ENCODE measurements around the gene POTEF.
"Not testable (repeated sequence)": the region's sequence is repeated elsewhere in the genome, so short reads cannot be mapped to it uniquely, and the experiment has no call there.

The POTEF gene

DNA sequence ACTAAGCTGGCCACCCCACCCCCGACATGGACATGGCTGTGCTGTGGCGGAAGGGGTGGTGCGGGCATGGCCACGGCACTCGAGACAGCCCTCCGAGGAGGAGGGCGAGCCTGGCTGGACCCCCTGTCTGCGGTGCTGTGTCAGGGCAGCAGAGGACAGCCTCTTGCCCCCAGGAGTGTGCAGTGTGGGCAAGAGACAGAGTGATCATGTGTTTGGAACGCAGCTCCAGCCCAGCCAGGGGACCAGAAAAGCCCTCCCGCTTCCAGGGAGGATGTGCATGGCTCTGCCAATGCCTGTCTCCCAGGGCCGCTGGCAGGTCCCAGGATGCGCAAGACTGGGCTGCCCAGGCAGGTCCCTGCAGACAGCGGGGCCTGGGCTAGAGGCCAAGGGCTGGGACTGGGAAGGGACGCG lies 9.8 kb upstream of the POTEF start:
- not testable (repeated sequence) for DNase-seq (ENCODE audit: low read depth in 2 of 2); H3K4me3 ChIP-seq (replicated peaks in 1 of 2; ENCODE audit: low read depth in 2 of 2, low read length in 2 of 2)

DNA sequence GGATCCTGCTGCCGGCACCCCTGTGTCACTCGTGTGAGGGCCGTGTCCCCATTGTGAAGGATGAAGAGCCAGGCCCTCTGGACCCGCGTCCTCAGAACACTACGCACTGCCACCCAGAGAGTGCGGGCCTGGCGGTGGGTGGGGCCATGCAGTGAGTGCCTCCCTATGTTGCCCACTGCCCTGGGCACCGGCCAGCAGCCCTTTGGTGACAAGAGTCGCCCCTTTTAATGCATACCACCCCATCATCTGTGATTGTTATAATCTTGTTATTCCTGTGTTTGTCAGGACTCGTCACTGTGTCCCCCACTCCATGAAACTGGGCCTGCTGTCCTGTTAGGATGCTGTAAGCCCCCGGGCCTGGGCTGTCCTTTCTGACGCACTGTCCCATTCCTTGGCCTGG lies 9.3 kb upstream of the POTEF start:
- not testable (repeated sequence) for DNase-seq (ENCODE audit: low read depth in 2 of 2); H3K4me3 ChIP-seq (replicated peaks in 1 of 2; ENCODE audit: low read depth in 2 of 2, low read length in 2 of 2)

DNA sequence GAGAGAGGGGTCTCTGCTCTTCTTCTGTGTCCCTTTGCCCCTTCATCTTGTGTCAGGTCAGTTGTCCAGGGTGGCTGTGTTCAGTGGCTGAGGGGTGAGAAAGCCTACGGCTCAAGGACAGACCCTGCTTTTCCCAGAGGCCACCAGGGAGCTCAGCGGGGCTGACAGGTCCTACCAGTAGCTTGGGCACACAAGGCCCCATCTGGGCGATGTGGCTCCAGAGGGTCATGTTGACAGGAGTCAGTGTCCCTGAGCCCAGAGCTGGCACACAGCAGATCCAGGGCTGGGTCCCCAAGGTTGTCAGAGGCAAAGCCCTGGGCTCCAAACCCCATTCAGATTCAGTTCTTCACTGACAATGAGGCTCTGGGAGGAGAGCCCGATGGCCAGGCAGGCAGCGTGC lies 8.1 kb upstream of the POTEF start:
- H3K4me3 ChIP-seq (replicated peaks in 1 of 2; ENCODE audit: low read depth in 2 of 2, low read length in 2 of 2); DNase-seq (ENCODE audit: low read depth in 2 of 2): not testable (repeated sequence)

DNA sequence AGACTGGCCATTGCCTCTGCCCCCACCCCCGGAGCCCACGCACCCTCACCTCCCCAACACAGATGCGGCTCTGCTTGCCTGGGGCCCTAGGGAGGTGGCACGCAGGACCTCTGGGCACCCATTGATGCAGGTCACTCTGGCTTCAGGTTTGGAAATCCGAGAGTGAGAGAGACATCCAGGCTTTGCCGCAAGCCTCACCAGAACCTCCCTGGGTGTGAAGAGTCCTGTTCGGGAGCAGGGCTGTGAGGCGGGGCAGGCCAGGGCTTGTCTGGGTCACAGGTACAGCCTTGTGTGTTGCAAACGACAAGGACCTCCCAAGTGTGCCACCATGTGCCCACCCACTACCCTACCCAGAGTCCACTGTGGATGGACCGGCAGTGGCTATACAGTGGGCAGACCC lies 7.5 kb upstream of the POTEF start:
- not testable (repeated sequence) for H3K4me3 ChIP-seq (replicated peaks in 1 of 2; ENCODE audit: low read depth in 2 of 2, low read length in 2 of 2); DNase-seq (ENCODE audit: low read depth in 2 of 2)

DNA sequence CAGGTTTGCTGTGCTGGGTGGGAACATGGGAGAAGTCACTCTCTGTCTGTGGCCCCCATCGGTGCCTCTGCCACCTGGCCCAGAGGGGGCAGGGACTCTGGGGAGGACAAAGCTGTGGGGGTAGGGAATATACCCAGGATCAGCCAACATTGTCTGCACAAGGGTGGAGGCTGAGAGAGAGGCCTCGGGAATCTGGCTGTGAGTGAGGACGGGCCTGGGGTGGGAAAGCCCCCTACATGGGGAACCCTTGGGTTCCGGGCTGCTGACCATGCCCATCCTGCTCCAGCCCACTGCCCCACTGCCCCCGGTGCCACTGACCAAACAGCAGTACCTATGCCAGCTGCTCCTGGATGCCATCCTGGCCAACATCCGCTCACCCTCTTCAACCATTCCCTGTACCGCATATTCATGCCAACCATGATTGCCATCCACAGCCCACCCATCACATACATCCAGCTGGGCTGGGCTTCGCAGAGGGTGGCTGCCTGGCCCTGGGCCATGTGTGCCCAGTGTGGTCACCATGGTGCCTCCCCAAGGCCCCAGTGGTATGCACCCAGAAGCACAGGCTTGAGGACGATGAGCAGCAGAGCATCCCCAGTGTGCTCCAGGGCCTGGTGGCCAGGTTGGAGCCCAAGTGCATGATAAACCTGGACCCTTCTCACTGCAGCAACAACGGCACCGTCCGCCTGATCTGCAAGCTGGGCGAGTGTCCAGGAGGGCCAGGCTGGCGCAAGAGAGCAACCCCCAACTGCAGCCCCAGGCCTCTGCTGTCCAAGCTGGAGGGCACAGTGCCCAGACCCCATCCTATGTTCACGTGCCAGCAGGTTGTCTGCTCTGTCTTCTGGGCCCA lies 6.9 kb upstream of the POTEF start:
- TF ChIP-seq, protein P1, sequence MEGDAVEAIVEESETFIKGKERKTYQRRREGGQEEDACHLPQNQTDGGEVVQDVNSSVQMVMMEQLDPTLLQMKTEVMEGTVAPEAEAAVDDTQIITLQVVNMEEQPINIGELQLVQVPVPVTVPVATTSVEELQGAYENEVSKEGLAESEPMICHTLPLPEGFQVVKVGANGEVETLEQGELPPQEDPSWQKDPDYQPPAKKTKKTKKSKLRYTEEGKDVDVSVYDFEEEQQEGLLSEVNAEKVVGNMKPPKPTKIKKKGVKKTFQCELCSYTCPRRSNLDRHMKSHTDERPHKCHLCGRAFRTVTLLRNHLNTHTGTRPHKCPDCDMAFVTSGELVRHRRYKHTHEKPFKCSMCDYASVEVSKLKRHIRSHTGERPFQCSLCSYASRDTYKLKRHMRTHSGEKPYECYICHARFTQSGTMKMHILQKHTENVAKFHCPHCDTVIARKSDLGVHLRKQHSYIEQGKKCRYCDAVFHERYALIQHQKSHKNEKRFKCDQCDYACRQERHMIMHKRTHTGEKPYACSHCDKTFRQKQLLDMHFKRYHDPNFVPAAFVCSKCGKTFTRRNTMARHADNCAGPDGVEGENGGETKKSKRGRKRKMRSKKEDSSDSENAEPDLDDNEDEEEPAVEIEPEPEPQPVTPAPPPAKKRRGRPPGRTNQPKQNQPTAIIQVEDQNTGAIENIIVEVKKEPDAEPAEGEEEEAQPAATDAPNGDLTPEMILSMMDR (IDR thresholded peaks at IDR 0.05; ENCODE audit: low read depth, low read length): no peak
- no peak for DNase-seq (ENCODE audit: low read depth in 2 of 2)
- H3K4me3 ChIP-seq (replicated peaks in 1 of 2; ENCODE audit: low read depth in 2 of 2, low read length in 2 of 2): no peak overlapping the region

DNA sequence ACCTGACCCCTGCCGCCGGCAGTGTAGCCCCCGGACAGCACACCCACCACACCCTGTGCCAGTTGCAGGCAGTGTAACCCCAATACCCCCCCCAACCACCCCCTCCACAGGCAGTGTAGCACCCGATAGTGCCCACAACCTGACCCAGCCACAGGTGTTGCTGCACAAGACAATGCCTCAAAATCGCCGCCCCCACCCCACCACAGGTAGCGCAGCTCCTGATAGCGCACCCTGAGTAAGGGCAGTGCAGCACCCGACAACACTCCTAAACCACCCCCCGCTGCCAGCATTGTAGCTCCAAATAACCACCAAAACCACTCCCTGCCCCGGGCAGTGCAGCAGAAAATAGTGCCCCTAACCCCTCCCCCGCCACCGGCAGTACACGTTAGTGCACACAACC lies 558 bp downstream of the POTEF start:
- not testable (repeated sequence) for DNase-seq (ENCODE audit: low read depth in 2 of 2); H3K4me3 ChIP-seq (replicated peaks in 1 of 2; ENCODE audit: low read depth in 2 of 2, low read length in 2 of 2)

DNA sequence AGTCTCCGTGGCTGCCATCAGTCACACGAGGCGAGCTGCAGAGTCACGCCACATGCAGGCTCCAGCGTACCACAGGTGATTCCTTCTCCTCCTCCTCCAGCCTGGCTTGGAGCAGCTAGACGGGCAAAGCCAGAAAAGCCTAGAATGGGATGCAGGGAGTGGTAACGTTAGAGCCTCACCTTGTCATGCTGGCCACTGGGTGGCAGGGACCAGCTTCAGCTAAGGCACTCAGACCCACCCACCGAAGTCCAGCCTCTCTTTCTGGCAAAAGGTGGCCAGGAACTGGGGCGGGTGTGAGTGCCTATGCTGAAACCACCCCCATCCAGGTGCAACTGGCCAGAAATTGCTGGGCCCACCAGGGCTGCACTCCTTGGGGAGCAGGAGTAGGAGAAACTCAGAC lies 1.3 kb downstream of the POTEF start:
- not testable (repeated sequence) for H3K4me3 ChIP-seq (replicated peaks in 1 of 2; ENCODE audit: low read depth in 2 of 2, low read length in 2 of 2); DNase-seq (ENCODE audit: low read depth in 2 of 2)

DNA sequence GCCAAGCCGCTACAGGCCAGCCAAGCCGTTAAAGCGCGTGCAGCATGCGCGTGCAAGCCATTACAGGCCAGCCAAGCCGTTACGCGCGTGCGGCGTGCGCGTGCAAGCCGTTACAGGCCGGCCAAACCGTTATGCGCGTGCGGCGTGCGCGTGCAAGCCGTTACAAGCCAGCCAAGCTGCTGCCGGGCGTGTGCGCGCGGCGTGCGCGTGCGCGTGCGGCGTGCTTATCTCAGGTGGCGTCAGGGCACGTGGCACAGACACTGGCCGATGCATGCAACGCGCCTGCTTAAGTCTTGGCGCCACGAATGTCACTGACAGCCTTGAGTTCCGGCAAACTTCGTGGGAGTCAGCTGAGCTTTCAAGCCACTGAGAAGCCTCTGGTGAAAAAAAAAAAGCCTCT lies 8.1 kb downstream of the POTEF start:
- not testable (repeated sequence) for DNase-seq (ENCODE audit: low read depth in 2 of 2); H3K4me3 ChIP-seq (replicated peaks in 1 of 2; ENCODE audit: low read depth in 2 of 2, low read length in 2 of 2)

DNA sequence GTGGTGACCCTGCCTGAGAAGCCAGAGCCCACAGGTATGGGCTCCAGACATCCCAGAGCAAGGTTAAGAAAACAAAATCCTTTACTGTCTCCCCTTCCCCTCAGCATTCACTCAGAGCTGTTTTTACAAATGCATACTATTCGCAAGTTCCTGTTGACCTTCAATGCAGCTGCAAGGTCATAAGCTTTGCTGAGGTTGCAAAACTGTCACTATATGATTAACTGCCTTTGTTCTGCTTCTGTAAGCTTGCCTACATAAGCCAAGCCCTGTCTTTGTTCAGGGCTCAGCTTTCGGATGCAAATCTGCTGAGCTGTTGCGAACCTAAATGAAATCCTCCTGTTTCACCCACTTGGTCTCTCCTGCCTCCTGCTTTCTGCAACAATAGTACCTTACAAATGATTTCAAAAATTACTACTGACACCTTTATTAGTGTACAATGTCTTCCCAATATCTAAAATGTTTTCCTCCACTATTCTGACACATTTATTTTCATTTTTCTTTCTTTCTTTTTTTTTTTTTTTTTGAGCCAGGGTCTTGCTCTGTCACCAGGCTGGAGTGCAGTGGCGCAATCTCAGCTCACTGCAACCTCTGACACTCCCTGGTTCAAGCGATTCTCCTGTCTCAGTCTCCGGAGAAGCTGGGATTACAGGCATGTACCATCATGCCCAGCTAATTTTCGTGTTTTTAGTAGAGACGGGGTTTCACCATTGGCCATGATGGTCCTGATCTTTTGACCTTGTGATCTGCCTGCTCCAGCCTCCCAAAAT lies 26.2 kb downstream of the POTEF start:
- not testable (repeated sequence) for H3K4me3 ChIP-seq (replicated peaks in 1 of 2; ENCODE audit: low read depth in 2 of 2, low read length in 2 of 2)
- peak in 1 of 2 donors; percentile 0 for DNase-seq (ENCODE audit: low read depth in 2 of 2)

DNA sequence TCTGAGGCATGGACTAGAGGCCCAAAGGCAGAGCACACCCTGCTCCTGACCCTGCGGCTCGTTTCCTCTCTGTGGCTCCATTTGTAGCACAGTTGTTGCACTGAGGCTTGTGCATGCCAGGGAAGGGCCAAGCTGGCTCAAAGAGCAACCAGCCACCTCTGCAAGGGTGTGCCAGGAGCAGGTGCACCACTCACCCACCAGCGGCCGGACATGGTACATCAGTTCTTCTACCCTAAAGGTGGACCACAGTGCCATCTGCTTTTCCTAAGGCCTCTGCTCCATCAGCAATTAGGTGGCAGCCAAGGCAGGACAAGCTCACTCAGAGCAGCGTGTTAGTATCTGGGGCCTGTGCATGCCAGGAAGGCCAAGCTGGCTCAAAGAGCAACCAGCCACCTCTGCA lies 66.4 kb downstream of the POTEF start:
- not testable (repeated sequence) for DNase-seq (ENCODE audit: low read depth in 2 of 2); H3K4me3 ChIP-seq (replicated peaks in 1 of 2; ENCODE audit: low read depth in 2 of 2, low read length in 2 of 2)

DNA sequence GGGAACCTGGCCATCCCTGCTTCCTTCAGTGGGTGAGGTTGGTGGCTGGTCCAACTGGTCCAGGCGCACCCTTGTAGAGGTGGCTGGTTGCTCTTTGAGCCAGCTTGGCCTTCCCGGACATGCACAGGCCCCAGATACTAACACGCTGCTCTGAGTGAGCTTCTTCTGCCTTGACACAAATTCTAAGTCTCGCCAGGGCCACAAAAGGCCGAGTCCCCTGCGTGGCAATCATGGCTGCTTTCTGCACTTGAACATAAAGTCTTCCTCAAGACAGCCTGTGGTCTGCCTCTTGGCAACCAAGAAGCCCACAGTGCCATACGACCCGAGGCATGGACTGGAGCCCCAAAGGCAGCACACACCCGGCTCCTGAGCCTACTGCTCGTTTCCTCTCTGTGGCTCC lies 69.0 kb downstream of the POTEF start:
- DNase-seq (ENCODE audit: low read depth in 2 of 2); H3K4me3 ChIP-seq (replicated peaks in 1 of 2; ENCODE audit: low read depth in 2 of 2, low read length in 2 of 2): not testable (repeated sequence)

DNA sequence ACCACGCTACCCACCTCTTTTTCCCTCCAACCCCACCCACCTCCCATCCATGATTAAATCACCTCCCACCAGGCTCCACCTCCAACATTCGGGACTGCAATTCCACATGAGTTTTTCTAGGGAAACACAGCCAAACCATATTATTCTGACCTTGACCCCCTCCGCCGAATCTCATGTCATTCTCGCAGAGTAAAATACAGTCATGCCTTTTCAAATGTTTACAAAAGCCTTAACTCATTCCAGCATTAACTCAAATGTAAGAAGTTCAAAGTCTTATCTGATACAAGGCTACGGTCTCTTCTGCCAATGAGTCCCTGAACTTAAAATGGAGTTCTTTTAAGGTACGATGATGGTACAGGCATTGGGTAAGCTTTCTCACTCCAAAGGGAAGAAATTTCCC lies 72.7 kb downstream of the POTEF start:
- DNase-seq (ENCODE audit: low read depth in 2 of 2); H3K4me3 ChIP-seq (replicated peaks in 1 of 2; ENCODE audit: low read depth in 2 of 2, low read length in 2 of 2): not testable (repeated sequence)

DNA sequence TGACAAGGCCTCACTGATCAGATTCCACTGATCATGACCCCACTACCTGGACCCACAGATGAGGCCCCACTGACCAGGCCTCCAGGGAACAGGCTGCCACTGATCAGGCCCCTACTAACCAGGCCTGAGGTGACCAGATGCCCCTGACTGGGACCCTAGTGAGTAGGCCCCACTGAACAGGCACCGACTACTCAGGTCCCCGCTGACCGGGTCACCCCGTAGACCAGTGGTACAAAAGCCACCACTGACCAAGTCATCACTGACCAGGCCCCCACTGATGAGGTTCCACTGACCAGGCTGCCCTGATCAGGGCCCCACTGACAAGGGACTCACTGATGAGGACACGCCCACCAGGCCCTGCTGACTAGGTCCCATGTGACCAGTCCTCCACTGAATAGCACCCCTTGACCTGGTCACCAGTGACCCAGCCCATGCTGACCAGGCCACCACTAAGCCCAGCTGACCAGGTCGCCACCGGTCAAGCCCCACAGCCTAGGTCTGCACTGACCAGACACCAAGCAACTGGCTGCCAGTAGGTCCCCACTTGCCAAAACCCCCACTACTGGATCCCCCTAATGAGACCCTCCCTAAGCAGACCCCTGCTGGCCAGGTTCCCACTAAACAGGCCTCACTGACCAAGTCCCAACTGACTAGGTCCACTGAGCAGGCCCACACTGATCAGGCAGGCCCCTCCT lies 75.7 kb downstream of the POTEF start:
- DNase-seq (ENCODE audit: low read depth in 2 of 2); H3K4me3 ChIP-seq (replicated peaks in 1 of 2; ENCODE audit: low read depth in 2 of 2, low read length in 2 of 2): not testable (repeated sequence)

DNA sequence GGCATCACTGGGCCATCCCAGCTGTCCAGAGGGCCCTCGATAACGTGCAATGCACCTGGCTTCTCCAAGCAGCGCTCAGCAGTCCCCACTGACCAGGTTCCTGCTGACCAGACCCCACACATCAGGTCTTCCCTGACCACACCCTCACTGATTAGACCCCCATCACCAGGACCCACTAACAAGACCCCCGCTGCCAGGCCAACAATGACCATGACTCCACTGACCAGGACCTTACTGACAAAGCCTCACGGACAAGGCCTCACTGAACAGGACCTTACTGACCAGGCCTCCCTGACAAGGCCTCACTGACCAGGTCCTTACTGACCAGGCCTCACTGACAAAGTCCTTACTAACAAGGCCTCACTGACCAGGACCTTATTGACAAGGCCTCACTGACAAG lies 76.6 kb downstream of the POTEF start:
- H3K4me3 ChIP-seq (replicated peaks in 1 of 2; ENCODE audit: low read depth in 2 of 2, low read length in 2 of 2); DNase-seq (ENCODE audit: low read depth in 2 of 2): not testable (repeated sequence)

DNA sequence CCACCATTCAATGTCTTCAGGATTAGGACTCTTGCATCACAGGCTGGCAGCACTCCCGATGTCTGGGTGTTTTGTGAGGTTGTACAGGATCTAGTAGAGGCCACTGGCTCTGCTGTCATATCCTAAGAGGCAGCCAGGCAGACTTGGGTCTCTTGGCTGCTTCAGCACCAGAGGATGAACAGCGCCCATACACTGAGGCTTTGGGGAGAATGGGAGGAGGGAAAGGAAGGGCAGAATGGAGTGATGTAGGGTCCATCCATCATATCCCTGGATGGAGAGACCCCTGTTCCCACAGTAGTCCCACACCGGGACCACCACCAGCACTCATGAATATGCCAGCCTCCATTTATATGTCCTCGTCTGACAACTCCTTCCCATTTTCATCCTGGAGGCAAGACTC lies 80.6 kb downstream of the POTEF start:
- not testable (repeated sequence) for H3K4me3 ChIP-seq (replicated peaks in 1 of 2; ENCODE audit: low read depth in 2 of 2, low read length in 2 of 2); DNase-seq (ENCODE audit: low read depth in 2 of 2)

DNA sequence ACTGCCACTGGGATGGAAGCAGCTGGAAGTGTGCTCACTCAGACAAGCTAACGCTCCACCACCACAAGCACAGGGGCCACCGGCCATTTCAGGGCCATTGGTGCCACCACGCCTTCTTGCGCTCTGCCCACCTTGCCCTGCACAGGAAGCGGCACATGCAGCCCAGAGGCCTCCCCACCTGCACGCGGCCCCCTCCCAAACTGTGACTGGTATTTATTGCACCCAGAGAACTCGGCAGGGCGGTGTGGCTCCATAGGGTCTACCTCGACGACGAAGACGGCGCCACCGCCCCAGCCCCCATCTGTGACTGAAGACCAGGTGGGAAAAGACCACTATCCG lies 90.8 kb downstream of the POTEF start:
- not testable (repeated sequence) for H3K4me3 ChIP-seq (replicated peaks in 1 of 2; ENCODE audit: low read depth in 2 of 2, low read length in 2 of 2); DNase-seq (ENCODE audit: low read depth in 2 of 2)

DNA sequence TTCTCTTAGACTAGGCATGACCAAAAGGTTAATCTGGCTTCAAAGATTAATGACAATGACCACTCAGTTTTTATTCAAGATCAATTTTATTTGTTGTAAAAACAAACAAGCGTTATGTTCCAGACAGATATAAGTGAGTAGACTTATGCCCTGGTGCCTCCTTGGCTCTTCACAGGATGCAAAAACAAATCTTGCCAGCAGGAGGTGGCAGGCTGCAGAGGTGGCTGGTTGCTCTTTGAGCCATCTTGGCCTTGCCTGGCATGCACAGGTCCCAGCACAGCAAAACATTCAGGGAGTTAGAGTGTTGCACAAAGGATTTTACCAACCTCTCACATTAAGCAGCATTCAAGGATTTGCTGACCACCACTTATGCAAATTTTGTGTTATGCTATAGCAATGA lies 103.1 kb downstream of the POTEF start:
- not testable (repeated sequence) for H3K4me3 ChIP-seq (replicated peaks in 1 of 2; ENCODE audit: low read depth in 2 of 2, low read length in 2 of 2)
- DNase-seq (ENCODE audit: low read depth in 2 of 2): peak in 1 of 2 donors; percentile 0

Data from cardiac fibroblast (primary cell).